Peyer's patch (tissue), 4 donors: Measurements from ENCODE around the gene CYSRT1. TPM values are rescaled to one million over a fixed set of nuclear protein-coding genes. Genes with fewer than 3 reads are reported as not detected.
A peak's percentile ranks its signal among the peaks of the same experiment; 100 is the strongest.

Experiments used
- DNase-seq, 3 donors: peaks; one replicate each; pipeline ENCODE4 v3.0.0-alpha.2; 2017 to 2019
- H3K27ac ChIP-seq, 4 donors: fragments of 200-600 bp; sonication (generic); one replicate each; pipeline ENCODE4 v1.5.1; 2016 to 2019
- H3K27me3 ChIP-seq, 2 donors: fragments of 200-600 bp; sonication (generic); one replicate each; pipeline ENCODE4 v1.5.1; 2019
- H3K36me3 ChIP-seq, 3 donors: fragments of 200-600 bp; sonication (generic); one replicate each; pipeline ENCODE4 v1.5.1; 2016 to 2019
- H3K4me1 ChIP-seq, 4 donors: fragments of 200-600 bp; sonication (generic); one replicate each; pipeline ENCODE4 v1.5.1; 2016 to 2019
- H3K4me3 ChIP-seq, 4 donors: fragments of 200-600 bp; sonication (generic); 1 replicate in 3 of 4; 2 replicates in 1 of 4; pipeline ENCODE4 v1.5.1; 2016 to 2019; ENCODE audit warnings: mild to moderate bottlenecking in 1 of 4
- H3K9me3 ChIP-seq, 4 donors: fragments of 200-600 bp; sonication (generic); one replicate each; pipeline ENCODE4 v1.5.1; 2016 to 2019; ENCODE audit warnings: mild to moderate bottlenecking in 1 of 4
- CTCF ChIP-seq, 6 experiments: fragments of 450-650 bp in 4 of 6; fragments of 200-600 bp in 2 of 6; sonication (generic) in 1 of 6; IDR thresholded peaks; one replicate each; pipeline ENCODE4 v1.5.1; 2017 to 2019; ENCODE audit warnings: antibody characterized with exemption in 6 of 6, mild to moderate bottlenecking in 3 of 6, moderate library complexity in 1 of 6
- POLR2A ChIP-seq, 2 donors: fragments of 450-650 bp; IDR thresholded peaks; one replicate each; pipeline ENCODE4 v1.5.1; 2017; ENCODE audit warnings: antibody characterized with exemption in 2 of 2, mild to moderate bottlenecking in 2 of 2, moderate library complexity in 2 of 2
- total RNA-seq, 4 donors: library from RNA; depleted of rRNA; stranded (reverse); fragments of >200 nt; gene quantifications; one replicate each; pipeline ENCODE4 v1.1.0, GENCODE V29; 2016

Gene CYSRT1
- total RNA-seq, 4 donors from 2014 or later = 1.3 to 1.9 TPM; not detected in 2

GRCh38 chr9:137231372-137232039 is 6.5 kb downstream of the CYSRT1 start:
- no peak for TF ChIP-seq CTCF (IDR thresholded peaks at IDR 0.05)
- H3K36me3 ChIP-seq = no peaks in the 10 kb centered on the region
- peaks cover 9 to 79% (median 19%) of the 10 kb centered on the region in 4 donors for H3K4me1 ChIP-seq
- H3K27me3 ChIP-seq = peaks cover 0 to 4% of the 10 kb centered on the region in 2 donors
- H3K27ac ChIP-seq = peak overlapping the region in 1 of 4 donors; percentile 72
- peaks cover 0 to 4% (median 0%) of the 10 kb centered on the region in 4 donors for H3K9me3 ChIP-seq
- DNase-seq = no peak
- H3K4me3 ChIP-seq = no peak overlapping the region

GRCh38 chr9:137232101-137232500 is 7.1 kb downstream of the CYSRT1 start:
- no peak overlapping the region for H3K4me3 ChIP-seq
- no peak overlapping the region for H3K27ac ChIP-seq
- DNase-seq = no peak
- peaks cover 0 to 4% (median 0%) of the 10 kb centered on the region in 4 donors for H3K9me3 ChIP-seq
- H3K27me3 ChIP-seq = peaks cover 0 to 4% of the 10 kb centered on the region in 2 donors
- no peak for TF ChIP-seq POLR2A (IDR thresholded peaks at IDR 0.05)
- TF ChIP-seq CTCF (IDR thresholded peaks at IDR 0.05) = no peak
- peaks cover 7 to 79% (median 25%) of the 10 kb centered on the region in 4 donors for H3K4me1 ChIP-seq
- no peaks in the 10 kb centered on the region for H3K36me3 ChIP-seq

DNA sequence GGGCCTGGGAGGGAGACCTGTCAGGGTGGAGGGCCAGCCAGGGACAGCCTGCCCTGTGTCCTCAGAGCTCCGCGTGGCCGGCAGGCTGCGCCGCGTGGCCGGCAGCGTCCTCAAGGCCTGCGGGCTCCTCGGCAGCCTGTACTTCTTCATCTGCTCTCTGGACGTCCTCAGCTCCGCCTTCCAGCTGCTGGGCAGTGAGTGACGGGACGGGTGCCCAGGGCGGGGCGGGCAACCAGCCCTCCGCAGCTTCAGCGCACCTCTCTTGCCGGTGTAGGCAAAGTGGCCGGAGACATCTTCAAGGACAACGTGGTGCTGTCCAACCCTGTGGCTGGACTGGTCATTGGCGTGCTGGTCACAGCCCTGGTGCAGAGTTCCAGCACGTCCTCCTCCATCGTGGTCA is 7.5 kb downstream of the CYSRT1 start:
- H3K9me3 ChIP-seq = peaks cover 0 to 4% (median 0%) of the 10 kb centered on the region in 4 donors
- H3K36me3 ChIP-seq = no peaks in the 10 kb centered on the region
- no peak overlapping the region for H3K4me3 ChIP-seq
- TF ChIP-seq POLR2A (IDR thresholded peaks at IDR 0.05) (peak in 1 of 2 donors; percentile 33), CTCF (IDR thresholded peaks at IDR 0.05) (no peak)
- peaks cover 7 to 79% (median 24%) of the 10 kb centered on the region in 4 donors for H3K4me1 ChIP-seq
- no peak for DNase-seq
- no peak overlapping the region for H3K27ac ChIP-seq
- peaks cover 0 to 4% of the 10 kb centered on the region in 2 donors for H3K27me3 ChIP-seq

DNA sequence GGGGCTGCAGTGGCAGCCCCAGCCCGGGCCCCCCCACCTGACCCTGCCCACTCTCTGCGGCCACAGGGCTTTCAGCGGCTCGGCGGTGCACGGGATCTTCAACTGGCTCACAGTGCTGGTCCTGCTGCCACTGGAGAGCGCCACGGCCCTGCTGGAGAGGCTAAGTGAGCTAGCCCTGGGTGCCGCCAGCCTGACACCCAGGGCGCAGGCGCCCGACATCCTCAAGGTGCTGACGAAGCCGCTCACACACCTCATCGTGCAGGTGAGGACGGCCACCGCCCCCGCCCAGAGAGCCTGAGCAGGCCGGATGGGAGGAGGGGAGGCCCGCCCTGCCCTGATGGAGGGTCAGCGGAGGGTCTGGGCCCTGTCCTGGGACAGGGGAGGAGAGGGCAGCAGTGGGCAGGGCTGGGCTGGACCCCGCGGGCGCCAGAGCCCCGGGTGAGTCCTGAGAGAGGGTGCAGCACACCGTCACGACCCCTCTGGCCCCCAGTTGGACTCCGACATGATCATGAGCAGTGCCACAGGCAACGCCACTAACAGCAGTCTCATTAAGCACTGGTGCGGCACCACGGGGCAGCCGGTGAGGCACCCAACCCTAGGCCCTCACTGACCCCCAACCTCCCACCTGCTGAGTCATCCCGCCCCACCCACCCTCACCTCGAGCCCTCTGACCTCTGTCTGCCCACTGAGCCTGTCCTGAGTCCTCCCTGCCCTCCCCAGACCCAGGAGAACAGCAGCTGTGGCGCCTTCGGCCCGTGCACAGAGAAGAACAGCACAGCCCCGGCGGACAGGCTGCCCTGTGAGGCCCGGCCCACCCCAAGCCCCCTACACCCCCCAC is 8.4 kb downstream of the CYSRT1 start:
- no peak overlapping the region for H3K27ac ChIP-seq

More for the DNA sequence above, 8.4 kb downstream of the CYSRT1 start:
- H3K36me3 ChIP-seq = no peaks in the 10 kb centered on the region
- no peak for DNase-seq
- no peak for TF ChIP-seq CTCF (IDR thresholded peaks at IDR 0.05)
- TF ChIP-seq POLR2A (IDR thresholded peaks at IDR 0.05) = no peak
- no peak overlapping the region for H3K4me3 ChIP-seq
- H3K9me3 ChIP-seq = peaks cover 0 to 4% (median 0%) of the 10 kb centered on the region in 4 donors
- H3K27me3 ChIP-seq = peaks cover 0 to 4% of the 10 kb centered on the region in 2 donors
- peaks cover 11 to 80% (median 24%) of the 10 kb centered on the region in 4 donors for H3K4me1 ChIP-seq
